ENCODE results near the gene LTC4S.

LTC4S gene

DNA sequence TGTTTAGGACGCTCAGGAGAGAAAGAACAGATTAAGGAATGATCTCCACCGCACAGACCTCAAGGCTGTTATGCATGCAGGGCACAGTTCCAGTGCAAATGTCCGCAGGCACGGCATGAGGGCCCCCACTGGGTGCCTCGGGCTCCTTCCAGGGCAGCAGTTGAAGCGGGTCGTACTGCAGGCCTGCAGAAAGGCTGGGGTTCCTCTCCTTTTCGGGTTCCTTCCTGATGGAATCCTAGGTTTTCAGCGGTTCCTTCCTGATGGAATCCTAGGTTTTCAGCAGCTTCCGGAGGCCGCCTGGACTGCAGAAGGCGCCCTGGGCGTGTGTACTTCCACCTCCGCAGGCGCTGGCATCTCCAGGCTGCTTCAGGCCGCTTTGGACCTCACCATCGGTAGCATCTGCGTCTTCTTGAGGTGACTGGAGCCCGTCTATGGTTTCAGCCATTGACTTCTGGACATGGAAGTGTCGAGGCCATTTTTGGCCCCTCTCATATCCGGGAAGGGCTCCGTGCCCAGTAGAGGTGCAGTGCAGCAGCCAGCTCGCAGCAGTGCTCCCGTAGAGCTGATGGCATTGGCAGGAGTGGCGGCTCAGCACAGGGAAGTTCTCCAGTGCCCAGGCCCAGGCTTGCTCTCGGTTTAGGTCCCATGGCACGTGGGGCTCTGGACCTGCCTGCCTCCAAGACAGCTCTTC is 18.5 kb downstream of the LTC4S start:
- DNase-seq: no peak

DNA sequence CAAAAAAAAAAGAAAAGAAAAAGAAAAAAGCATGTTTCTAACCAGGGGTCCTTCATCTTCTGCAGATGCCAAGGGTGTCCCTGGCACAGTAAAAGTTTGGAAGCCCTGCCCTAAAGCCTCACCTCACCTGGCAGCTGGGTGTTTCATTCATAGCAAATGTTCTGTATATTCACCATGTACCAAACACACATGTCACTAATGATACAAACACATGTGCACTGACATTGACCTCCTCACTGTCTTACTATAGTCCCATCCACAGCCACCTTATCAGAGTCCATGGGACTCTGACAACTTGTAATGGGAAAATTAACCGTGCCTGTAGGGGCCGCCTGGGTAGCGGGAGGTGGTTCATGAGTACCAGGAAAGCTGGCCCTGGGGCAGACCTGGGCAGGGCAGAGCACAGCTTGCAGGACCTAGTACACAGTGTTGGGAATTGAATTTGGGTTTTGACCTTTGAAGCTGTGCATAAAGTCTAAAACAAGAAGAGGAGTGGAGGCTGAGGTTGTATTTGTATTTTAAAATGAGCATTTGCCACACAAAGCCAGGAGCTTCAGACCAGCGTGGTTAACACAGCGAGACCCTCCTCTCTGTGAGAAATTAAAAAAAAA is 19.3 kb downstream of the LTC4S start:
- no peak for DNase-seq

GRCh38 chr5:179814090-179814489 is 20.3 kb downstream of the LTC4S start:
- DNase-seq: no peak

- no peak for DNase-seq
These were observed 21.9 kb downstream of the LTC4S start for GRCh38 chr5:179815491-179816249.

- DNase-seq: no peak
These were observed 22.6 kb downstream of the LTC4S start for GRCh38 chr5:179816401-179816795.

GRCh38 chr5:179816796-179817469 is 23.1 kb downstream of the LTC4S start:
- peak; percentile 69 for DNase-seq

DNA sequence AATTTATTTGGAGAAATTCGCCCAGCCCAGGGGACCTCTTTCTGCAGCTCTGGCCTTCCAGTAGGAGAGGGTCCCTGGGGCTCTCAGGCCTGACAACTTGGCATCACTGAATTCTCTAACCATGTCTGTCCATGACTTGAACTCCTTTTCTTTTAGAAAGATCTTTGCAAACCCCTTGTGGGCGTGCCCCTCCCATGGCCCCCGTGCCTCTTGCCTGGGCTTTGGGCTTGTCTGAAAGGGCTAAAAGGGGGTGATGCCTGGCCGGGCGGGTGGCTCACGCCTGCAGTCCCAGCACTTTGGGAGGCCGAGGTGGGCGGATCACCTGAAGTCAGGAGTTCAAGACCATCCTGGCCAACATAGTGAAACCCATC is 23.7 kb downstream of the LTC4S start:
- DNase-seq: no peak

- DNase-seq: peak; percentile 59
These were observed 24.3 kb downstream of the LTC4S start for GRCh38 chr5:179817890-179818745.

GRCh38 chr5:179818746-179819295 is 25.0 kb downstream of the LTC4S start:
- peak; percentile 97 for DNase-seq

- DNase-seq: peak; percentile 92
These were observed 25.7 kb downstream of the LTC4S start for GRCh38 chr5:179819296-179820126.

DNA sequence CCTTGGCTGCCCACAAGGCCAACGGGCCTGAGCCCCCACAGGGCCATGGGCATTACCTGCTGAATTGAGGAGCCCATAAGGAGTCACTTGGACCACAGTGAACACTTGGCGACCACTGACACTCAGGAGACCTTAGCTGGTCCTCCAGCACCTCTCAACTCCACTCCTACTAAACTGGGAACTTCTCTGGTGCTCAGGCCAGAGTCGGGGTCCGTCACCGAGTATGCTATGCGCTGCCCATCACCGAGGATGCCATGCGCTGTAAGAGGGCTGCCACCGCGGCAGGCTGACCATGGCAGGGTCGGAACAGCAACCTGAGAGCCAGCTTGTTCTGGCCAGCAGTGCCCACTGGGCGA is 26.3 kb downstream of the LTC4S start:
- peak; percentile 65 for DNase-seq

DNA sequence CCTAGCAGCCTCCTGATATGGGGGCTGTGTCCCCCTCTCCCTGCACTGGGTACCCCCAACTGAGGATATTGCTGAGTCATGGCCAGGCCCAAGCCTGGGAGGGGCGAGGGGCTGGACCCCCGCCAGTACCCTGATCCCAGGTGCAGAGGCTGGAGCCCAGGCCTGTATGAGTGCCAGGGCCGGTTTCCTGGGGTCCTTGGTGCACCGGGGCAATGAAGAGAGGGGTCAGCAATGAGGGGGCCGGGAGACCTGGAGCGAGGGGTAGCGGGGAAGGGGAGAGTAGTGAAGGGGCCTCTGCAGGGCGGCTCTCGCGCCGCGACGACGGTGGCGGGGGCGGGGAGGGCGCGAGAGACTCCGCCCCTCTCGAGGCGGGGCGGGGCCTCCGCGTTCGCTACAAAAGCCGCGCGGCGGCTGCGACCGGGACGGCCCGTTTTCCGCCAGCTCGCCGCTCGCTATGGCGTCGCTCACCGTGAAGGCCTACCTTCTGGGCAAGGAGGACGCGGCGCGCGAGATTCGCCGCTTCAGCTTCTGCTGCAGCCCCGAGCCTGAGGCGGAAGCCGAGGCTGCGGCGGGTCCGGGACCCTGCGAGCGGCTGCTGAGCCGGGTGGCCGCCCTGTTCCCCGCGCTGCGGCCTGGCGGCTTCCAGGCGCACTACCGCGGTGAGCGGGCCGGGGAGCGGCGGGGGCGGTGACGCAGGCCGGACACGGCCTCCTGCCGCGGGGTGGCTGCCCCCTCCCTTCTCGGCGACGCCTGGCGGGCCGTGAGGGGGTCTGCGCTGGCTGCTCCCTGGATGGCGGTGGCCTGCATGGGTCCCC is 26.9 kb downstream of the LTC4S start, which contains the start of gene SQSTM1:
Gene SQSTM1, plus strand, starts transcription at position 423 of the 815 bp plus-strand sequence. Its CDS starts 32 bp downstream, at position 455.
- DNase-seq: peak; percentile 92

GRCh38 chr5:179821298-179822058 is 27.7 kb downstream of the LTC4S start:
- peak; percentile 96 for DNase-seq

DNA sequence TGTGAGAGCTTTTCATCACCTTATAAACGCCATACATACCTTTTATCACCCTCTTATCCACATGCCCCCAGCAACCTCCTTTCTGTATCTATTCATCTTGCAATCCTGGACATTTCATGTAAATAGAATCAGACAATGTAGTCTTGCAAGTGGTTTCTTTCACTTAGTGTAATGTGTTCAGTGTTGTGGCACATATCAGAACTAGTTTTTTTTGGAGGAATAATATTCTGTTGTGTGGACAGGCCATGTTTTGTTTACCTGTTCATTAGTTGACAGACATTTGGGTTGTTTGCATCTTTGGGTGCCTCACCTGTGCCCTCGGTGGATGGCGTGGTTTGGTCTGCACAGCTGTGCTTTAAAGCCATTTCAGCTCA is 28.3 kb downstream of the LTC4S start:
- no peak for DNase-seq

DNA sequence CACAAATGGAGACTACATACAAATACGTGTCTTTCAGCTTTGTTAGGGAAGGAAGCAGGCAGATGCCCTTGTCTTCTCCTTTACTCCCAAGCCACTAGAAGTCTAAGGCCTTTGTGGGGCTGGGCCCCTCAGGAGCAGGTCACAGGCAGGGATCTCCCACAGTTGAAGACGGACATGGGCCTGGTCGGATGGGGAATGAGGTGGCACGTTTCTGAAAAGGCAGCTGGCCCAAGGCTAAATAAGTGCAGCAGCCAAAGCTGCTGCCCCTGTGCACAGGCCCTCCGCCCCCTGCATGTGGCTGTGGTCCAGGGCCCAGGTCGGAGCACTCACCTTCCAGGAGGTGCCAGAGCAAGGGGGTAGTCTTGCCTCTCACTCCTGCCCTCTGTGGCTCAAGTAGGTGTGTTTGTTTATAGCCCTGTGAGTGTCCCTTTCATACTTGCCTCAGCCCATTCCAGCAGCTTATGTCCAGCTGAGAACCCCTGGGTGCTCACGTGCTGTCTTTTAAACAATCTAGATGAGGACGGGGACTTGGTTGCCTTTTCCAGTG is 28.7 kb downstream of the LTC4S start:
- no peak for DNase-seq

- no peak for DNase-seq
These were observed 30.4 kb downstream of the LTC4S start for GRCh38 chr5:179823937-179824744.

DNA sequence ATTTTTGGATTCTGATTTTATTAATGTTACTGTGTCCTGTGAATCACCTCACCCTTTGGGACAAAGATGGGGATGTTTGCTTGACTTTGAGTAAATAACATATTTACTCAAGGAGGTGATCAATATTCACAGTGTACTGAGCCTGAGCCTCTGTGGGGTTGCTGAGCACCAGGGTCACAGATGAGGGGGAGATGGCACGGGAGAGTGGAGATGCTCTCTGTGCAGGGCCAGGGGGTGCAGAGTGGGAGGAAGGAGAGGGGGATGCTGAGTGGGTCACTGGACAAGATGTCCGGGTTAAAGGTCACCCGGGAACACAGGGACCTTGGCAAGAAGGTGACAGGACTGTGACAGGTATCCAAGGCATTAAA is 30.9 kb downstream of the LTC4S start:
- no peak for DNase-seq

GRCh38 chr5:179825655-179826182 is 31.9 kb downstream of the LTC4S start:
- peak; percentile 31 for DNase-seq

Measured in DMS53 (cell line).